M059J (cell line): ENCODE measurements around the gene LGR6. TPM values are rescaled to one million over a fixed set of nuclear protein-coding genes. Genes with fewer than 3 reads are reported as not detected.
A peak's percentile ranks its signal among the peaks of the same experiment; 100 is the strongest.
"Not testable (repeated sequence)": the region's sequence is repeated elsewhere in the genome, so short reads cannot be mapped to it uniquely, and the experiment has no call there.

Experiments used
- DNase-seq: peaks from one replicate; pipeline ENCODE4 v3.0.0-alpha.2; 2012; ENCODE audit warnings: low read depth
- total RNA-seq: library from RNA; depleted of rRNA; stranded (reverse); fragments of >200 nt; shearing (Covaris generic); gene quantifications from 2 replicates; pipeline ENCODE4 v1.2.3, GENCODE V29; 2014

LGR6 gene
- total RNA-seq, 1 experiment from 2014 or later, result not detected

GRCh38 chr1:202221911-202222909 lies 28.6 kb downstream of the LGR6 start:
- DNase-seq, result peak; percentile 63

GRCh38 chr1:202223121-202223860 lies 29.7 kb downstream of the LGR6 start:
- DNase-seq, result no peak

GRCh38 chr1:202224453-202224852 lies 30.9 kb downstream of the LGR6 start:
- DNase-seq, result no peak

- DNase-seq, result no peak
Measured at GRCh38 chr1:202225131-202225530, 31.5 kb downstream of the LGR6 start.

- DNase-seq, result no peak
Measured at GRCh38 chr1:202227053-202227672, 33.6 kb downstream of the LGR6 start.

- no peak for DNase-seq
Measured at GRCh38 chr1:202227997-202228401, 34.4 kb downstream of the LGR6 start.

- DNase-seq, result no peak
Measured at GRCh38 chr1:202228484-202229122, 35.0 kb downstream of the LGR6 start.

GRCh38 chr1:202229376-202229775 lies 35.8 kb downstream of the LGR6 start:
- no peak for DNase-seq

- no peak for DNase-seq
Measured at GRCh38 chr1:202230061-202230938, 36.7 kb downstream of the LGR6 start.

- no peak for DNase-seq
Measured at GRCh38 chr1:202230939-202231645, 37.5 kb downstream of the LGR6 start.

- DNase-seq, result no peak
Measured at GRCh38 chr1:202233171-202233570, 39.6 kb downstream of the LGR6 start.

GRCh38 chr1:202233804-202234203 lies 40.2 kb downstream of the LGR6 start:
- DNase-seq, result no peak

- no peak for DNase-seq
Measured at GRCh38 chr1:202234331-202235002, 40.9 kb downstream of the LGR6 start.

- no peak for DNase-seq
Measured at GRCh38 chr1:202235003-202235660, 41.5 kb downstream of the LGR6 start.

- peak; percentile 96 for DNase-seq
Measured at GRCh38 chr1:202235856-202236837, 42.5 kb downstream of the LGR6 start.

- peak; percentile 46 for DNase-seq
Measured at GRCh38 chr1:202237052-202237451, 43.5 kb downstream of the LGR6 start.

GRCh38 chr1:202238914-202239313 lies 45.3 kb downstream of the LGR6 start:
- no peak for DNase-seq

- DNase-seq, result not testable (repeated sequence)
Measured at GRCh38 chr1:202240226-202240625, 46.6 kb downstream of the LGR6 start.
